HT1080 (cell line): ENCODE data around the gene MAP2K7. TPM values are rescaled to one million over a fixed set of nuclear protein-coding genes. Genes with fewer than 3 reads are reported as not detected.
"Not testable (repeated sequence)": the region's sequence is repeated elsewhere in the genome, so short reads cannot be mapped to it uniquely, and the experiment has no call there.

Experiments used
- DNase-seq: peaks from one replicate; pipeline ENCODE4 v3.0.0-alpha.2; 2015; ENCODE audit warnings: low read depth
- polyA plus RNA-seq, 2 experiments: library from polyadenylated mRNA; depleted of rRNA; stranded (reverse); fragments of >200 nt; gene quantifications; 2 replicates each; pipeline ENCODE4 v1.2.3, GENCODE V29; 2015
- total RNA-seq: library from RNA; depleted of rRNA; stranded (reverse); fragments of >200 nt; shearing (Covaris generic); gene quantifications from 2 replicates; pipeline ENCODE4 v1.2.3, GENCODE V29; 2014; rRNA removed

MAP2K7 gene
- 16.9 and 22.0 TPM in 2 replicates for total RNA-seq
- polyA plus RNA-seq (2015; cell fraction: cytosol; rRNA removed), result 22.0 and 22.4 TPM in 2 replicates
- polyA plus RNA-seq (2015; cell fraction: nucleus; rRNA removed), result 42.5 and 47.1 TPM in 2 replicates

- peak; percentile 99 for DNase-seq
These were observed at the start of gene MAP2K7 for GRCh38 chr19:7903244-7904073. Gene MAP2K7, plus strand, starts transcription at chr19:7903877. Its CDS starts 68 bp downstream, at chr19:7903945.

GRCh38 chr19:7855426-7856108 is 48.1 kb upstream of the MAP2K7 start:
- DNase-seq, result no peak

DNA sequence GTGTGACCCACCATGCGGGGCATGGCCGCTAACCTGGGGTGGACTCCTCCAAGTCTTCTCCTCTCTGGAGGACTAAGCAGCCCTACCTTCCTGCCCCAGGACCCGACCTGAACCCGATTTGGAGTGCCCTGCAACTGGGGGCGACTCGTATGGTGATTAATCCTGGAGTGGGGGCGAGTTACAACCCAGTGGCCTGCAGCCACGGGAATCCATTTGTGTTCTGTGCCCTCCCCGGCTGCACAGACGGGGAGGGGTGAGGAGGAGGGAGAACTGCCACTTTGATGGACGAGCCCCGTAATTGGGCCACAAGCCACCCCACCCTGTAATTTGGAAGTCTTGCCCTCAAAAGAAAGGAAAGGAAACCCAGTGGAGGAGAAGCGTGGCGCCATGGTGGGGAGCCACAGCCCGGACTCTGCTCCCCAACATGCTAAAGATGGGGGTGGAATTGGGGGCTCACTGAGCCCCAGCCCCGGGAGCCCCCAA is 47.5 kb upstream of the MAP2K7 start:
- DNase-seq, result no peak

GRCh38 chr19:7856679-7857663 is 46.7 kb upstream of the MAP2K7 start:
- no peak for DNase-seq

DNA sequence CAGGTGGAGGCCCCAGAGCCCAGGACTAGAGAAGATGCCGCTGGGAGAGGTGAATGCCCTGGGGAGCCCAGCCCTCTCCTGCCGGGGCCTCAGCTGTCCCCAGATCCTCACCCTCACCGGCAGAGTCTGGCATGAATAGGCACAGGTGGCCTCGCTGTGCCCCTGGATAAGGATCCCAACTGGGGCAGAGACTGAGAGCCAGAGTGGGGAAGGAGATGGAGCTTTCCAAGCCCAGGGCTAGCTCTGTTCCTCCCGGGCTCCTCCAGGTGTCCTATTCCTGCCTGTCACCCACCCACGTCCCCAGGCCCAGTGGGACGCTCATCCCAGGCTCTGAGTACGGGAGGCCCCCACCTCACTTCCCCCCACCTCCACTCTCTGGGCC is 46.0 kb upstream of the MAP2K7 start:
- no peak for DNase-seq

DNA sequence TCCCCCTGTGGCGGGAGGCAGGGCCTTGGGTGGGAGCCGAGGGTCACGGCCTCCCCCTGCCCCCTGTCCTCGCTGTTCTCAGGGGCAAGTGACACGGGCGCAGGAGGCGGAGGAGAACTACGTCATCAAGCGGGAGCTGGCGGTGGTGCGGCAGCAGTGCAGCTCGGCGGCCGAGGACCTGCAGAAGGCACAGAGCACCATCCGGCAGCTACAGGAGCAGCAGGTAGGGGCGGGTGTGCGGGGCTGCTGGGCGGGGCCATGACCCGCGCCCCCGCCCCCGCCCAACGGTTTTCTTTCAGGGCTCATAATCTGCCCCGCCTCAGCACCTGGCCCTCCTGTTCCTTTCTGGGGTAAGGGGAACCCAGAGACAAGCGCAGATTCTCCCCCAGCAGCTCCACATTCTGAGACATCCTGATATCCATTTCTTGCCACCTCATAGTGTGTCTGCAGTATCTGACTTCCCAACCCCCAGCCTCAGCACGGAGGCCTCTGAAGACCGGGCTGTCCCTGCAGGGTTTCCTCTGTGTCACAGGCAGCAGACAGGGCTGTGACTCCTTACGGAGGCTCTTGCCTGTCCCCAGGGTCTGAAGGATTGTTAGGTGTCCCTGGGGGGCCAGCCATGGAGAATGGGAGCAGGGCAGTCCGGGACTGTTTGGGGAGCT is 45.4 kb upstream of the MAP2K7 start:
- DNase-seq, result no peak

DNA sequence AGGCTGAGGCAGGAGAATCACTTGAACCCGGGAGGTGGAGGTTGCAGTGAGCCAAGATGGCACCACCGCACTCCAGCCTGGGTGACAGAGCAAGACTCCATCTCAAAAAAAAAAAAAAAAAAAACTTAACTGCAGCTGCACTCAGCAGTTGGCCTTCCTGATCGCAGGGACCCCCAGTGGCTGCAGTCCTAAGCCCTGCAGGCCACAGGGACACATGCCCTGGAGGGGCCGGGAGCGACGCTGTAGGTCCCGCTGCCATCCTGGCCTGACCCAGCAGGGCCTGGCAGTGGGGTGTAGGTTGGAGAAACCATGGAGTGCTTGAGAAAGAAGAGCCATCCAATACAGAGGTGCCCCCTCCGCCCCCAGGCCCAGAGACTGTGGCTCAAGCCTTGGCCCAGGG is 44.6 kb upstream of the MAP2K7 start:
- not testable (repeated sequence) for DNase-seq

DNA sequence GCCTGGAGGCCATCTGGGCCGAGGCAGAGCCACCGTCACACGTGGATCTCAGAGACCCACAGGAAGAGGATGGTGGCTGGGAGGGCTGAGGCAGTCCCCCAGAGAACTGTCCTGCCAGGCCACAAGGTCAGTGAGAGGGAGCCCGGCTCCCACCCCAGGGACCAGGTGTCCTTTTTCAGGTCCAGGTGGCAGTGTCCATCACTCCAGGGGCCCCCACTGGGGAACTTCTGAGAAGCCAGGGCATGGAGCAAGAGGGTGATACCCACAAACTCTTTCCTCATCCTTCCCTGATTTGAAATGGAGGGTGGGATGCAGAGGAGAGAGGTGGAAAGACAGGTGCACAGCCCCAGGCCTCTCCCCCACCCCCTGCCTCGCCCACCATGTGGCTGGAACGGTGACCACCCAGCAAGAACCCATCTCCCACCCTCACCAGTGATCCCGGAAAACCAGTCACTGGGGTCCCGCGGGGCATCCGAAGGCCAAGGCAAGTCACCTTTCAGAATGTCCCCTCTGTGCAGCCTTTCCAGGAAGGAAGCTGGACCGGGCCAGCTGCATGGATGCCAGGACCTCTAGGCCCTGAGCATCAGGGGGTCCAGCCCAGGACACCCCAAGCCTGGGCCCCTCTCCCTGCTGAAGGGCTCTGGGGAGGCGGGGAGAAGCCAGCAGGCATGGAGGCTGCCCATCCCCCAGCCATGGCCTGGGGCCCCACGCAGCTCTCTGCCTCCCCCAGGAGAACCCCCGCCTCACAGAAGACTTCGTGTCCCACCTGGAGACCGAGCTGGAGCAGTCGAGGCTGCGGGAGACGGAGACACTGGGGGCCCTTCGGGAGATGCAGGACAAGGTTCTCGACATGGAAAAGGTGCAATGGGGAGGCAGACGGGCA is 43.6 kb upstream of the MAP2K7 start:
- no peak for DNase-seq

DNA sequence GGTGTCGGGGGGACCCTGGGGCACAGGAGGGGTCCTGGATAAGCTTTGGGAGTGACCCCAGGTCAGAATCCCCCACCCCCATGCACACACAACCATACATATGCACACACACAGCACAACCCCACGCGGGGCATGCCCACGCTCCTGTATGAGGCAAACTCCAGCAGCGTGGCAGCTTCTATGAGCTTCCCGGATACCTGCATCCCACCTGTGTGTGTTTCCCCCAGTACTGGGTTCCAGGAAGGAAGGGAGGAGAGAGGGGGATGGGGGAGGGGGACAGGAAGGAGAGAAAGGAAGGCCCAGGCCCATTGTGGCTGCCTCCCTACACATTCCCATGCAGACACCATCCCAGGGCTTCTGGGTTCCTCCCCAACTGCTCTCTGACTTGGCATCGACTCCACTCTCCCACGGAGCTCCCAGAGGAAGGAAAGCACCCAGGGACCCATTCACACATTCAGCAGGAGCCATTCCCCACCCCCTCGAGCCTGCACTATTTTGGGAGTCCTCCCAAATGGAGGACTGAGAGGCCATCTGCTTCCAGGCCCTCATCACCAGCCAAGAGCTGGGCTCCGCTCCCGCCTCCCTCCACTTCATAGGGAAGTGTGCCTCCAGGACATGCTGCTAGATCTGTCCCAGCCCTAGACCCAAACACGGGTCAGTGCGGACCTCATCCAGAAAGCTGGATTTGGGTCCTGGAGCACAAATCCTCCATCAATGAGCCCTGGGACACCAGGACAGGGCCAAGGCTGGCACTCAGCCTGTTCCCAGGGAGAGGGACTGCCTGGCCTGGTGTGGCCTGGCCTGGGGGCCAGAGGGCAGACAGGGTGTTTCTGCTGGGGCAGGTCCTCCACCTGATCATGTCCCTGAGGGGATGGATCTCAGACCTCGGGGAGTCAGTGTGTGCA is 42.7 kb upstream of the MAP2K7 start:
- DNase-seq, result no peak

DNA sequence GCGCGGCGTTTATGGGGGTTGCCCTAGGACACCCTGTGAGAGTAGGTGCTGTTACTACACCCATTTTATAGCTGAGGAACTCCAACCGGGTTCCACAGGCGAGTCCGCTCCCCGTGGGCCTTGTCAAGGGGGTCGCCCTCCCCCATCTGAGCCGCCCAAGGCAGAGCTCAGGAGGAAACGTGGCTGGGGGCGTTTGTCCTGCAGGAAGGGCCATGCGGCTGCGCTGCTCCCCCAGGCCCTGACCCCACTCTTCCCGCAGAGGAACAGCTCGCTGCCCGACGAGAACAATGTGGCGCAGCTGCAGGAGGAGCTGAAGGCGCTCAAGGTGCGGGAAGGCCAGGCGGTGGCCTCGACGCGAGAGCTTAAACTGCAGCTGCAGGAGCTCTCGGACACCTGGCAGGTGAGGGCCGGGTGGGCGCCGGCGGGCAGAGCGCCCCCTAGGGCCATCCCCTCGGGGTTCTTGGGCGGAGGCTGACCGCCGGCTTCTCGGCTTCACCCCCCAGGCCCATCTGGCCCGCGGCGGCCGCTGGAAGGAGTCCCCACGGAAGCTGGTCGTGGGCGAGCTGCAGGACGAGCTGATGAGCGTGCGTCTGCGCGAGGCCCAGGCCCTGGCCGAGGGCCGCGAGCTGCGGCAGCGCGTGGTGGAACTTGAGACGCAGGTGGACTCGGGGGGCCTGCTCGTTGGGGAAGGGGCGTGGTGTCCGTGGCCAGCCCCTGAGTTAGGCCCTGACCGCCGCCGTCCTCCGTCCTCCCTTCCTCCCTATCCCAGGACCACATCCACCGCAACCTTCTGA is 41.9 kb upstream of the MAP2K7 start:
- no peak for DNase-seq

GRCh38 chr19:7862413-7862951 is 41.2 kb upstream of the MAP2K7 start:
- DNase-seq, result no peak

DNA sequence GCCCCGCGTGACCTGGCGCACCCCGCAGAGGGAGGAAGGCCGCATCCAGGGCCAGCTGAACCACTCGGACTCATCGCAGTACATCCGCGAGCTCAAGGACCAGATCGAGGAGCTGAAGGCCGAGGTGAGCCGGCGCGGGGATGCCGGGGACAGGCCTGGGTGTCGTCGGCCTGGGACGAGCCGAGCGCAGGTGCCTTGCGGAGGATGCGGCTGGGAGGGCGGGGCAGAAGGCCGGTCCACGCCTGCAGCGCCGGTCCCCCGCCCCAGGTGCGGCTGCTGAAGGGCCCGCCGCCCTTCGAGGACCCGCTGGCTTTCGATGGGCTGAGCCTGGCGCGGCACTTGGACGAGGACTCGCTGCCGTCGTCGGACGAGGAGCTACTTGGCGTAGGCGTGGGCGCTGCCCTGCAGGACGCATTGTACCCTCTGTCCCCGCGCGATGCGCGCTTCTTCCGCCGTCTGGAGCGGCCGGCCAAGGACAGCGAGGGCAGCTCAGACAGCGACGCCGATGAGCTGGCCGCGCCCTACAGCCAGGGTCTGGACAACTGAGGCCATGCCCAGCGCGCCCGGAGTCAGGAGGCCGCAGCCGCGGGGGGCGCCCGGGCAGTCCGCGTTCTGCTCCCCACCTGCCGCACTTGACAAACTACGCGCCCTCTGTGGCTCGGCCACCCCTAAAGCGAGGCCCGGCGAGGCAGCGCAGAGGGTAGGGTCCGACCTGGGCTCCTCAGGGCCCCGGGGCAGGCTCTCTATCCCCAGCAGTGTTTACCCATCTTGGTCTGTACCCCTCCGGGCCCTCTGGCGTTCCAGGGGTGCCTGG is 40.3 kb upstream of the MAP2K7 start:
- no peak for DNase-seq

DNA sequence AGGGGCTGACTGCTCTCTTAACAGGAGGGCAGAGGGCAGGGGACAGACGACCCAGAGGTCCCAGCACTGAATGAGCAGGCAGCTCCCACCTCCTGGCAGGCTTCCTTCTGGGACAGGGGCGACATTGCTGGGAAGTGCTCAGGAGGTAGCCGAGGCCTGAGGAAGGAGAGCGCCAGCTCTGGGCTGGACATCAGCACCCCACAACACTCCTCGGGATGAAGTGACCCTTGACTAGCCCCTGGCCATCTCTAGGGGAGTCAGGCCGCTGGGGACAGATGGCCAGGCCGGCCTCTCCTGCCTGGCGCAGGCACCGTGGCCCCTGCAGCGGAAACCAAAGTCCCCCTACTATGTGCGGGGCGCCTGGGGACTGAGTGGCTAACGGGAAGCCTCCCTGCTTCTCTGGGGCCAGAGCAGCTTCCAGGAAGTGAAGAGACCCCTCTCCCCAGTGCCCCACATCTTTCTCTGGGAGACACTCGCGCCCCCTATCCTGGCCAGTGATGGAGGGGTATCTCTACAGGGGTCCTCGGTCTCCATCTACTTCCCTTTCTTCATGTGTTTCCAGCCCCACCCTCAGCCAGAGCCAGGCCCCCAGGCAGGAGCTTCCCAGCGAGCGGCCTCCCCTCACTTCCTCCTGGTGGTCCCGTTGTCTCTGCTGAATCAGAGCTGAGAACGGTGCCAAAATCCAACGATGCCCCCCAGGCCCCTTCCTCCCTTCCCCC is 39.5 kb upstream of the MAP2K7 start:
- no peak for DNase-seq

- no peak for DNase-seq
These were observed 39.0 kb upstream of the MAP2K7 start for GRCh38 chr19:7864690-7865074.

DNA sequence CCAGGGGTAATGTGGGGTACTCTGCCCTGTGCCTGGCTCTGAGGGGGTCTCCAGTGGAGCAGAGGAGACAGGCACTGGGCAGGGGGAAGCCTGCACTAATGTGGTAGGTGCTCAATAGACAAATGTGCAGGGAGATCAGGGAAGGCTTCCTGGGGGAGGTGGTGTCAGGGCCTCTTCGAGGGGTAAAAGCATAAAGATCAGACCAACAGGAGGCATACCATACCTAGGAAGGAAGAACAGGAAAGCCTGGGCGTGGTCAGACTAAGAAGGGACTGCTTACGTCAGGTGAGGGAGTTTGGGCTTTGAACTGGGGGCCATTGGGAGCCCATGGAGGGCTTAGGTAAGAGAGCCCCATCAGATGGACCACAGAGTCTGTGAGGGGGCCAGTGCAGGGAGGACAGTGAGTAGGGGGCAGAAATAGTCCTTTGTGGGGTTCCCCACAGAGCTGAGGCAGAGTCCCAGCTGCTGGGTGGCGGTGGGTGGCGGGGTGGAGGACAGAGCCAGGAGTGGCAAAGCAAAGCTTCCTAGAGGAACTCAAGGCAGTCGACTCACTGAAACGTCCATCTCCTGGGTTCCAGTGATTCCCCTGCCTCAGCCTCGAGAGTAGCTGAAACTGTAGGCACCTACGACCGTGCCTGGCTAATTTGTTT is 38.3 kb upstream of the MAP2K7 start:
- no peak for DNase-seq
